ENCODE data around the gene PRR9. TPM values are rescaled to one million over a fixed set of nuclear protein-coding genes. Genes with fewer than 3 reads are reported as not detected.

The PRR9 gene
- total and polyA plus RNA-seq, 2 donors (not counting 1 experiment from before 2014, with no cell fraction given): not detected

DNA sequence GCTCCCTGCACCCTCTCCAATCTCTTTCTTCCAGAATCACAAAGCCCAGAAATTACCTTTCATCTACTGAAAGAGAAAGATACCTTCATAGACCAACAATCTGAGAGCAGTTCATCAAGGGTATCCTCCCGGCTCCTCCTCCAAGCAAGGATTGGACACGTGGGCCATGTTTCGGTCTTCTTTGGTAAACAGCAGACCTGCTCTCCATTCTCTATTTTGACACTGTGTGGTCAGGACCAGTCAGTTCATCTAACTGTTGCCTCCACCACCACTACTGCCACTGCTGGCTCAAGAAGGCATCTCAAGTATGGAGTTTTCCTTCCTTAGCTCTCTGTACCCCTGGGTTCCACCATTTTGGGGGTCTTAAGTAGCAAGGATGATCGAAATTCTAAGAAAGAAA is 22.2 kb upstream of the PRR9 start:
- no peak overlapping the region for H2AFZ ChIP-seq (ENCODE audit: low read length)
- no peak overlapping the region for H3K4me2 ChIP-seq (ENCODE audit: extremely low read depth, insufficient read depth, low read length)
- no peak overlapping the region for H3K4me3 ChIP-seq (replicated peaks in 1 of 4; ENCODE audit: control extremely low read depth in 1 of 4, insufficient read depth in 1 of 4, low read depth in 3 of 4, low read length in 4 of 4)
- no peaks in the 10 kb centered on the region for H3K27me3 ChIP-seq (ENCODE audit: control insufficient read depth, insufficient read depth, low read length)
- no peak overlapping the region for H3K9ac ChIP-seq (ENCODE audit: insufficient read depth, low read length)
- no peak overlapping the region for H3K27ac ChIP-seq (ENCODE audit: insufficient read depth, low read length)
- H3K9me3 ChIP-seq (ENCODE audit: control insufficient read depth, insufficient read depth, low read depth, low read length): no peaks in the 10 kb centered on the region
- no peaks in the 10 kb centered on the region for H3K4me1 ChIP-seq (ENCODE audit: control insufficient read depth, extremely low read depth, insufficient read depth, low read length)
- TF ChIP-seq, protein P1, sequence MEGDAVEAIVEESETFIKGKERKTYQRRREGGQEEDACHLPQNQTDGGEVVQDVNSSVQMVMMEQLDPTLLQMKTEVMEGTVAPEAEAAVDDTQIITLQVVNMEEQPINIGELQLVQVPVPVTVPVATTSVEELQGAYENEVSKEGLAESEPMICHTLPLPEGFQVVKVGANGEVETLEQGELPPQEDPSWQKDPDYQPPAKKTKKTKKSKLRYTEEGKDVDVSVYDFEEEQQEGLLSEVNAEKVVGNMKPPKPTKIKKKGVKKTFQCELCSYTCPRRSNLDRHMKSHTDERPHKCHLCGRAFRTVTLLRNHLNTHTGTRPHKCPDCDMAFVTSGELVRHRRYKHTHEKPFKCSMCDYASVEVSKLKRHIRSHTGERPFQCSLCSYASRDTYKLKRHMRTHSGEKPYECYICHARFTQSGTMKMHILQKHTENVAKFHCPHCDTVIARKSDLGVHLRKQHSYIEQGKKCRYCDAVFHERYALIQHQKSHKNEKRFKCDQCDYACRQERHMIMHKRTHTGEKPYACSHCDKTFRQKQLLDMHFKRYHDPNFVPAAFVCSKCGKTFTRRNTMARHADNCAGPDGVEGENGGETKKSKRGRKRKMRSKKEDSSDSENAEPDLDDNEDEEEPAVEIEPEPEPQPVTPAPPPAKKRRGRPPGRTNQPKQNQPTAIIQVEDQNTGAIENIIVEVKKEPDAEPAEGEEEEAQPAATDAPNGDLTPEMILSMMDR (conservative IDR thresholded peaks at IDR 0.05 in 1 of 2, IDR thresholded peaks at IDR 0.05 in 1 of 2; ENCODE audit: low read depth in 1 of 2, low read length in 2 of 2): no peak
- no peak for TF ChIP-seq EZH2 (IDR thresholded peaks at IDR 0.05; ENCODE audit: low read length, missing control alignments)
- H4K20me1 ChIP-seq (ENCODE audit: control insufficient read depth, extremely low read depth, insufficient read depth, low read length): no peaks in the 10 kb centered on the region
- no peak for DNase-seq (ENCODE audit: low read depth in 2 of 2)
- H3K79me2 ChIP-seq (ENCODE audit: control insufficient read depth, insufficient read depth, low read length): no peaks in the 10 kb centered on the region
- H3K36me3 ChIP-seq (ENCODE audit: control insufficient read depth, insufficient read depth, low read length): no peaks in the 10 kb centered on the region

DNA sequence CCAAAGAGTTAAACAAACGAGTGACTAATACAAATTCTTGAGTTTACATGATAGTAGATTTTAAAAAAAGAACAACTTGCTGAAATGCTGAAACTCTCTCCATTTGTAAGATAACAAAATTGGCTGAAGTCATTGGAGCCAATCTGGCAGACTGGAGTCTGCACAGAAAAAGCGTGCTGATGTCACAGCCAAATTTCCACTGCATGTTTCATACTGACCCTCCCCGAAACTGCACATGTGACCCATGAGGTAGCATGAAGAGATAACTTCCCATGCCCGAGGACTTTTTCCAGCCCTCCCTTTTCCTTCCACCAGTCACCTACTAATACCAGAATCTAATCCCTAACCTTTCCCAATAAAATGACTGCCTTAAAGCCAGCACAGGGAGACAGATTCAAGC is 15.4 kb upstream of the PRR9 start:
- H4K20me1 ChIP-seq (ENCODE audit: control insufficient read depth, extremely low read depth, insufficient read depth, low read length): no peaks in the 10 kb centered on the region
- no peak overlapping the region for H3K27ac ChIP-seq (ENCODE audit: insufficient read depth, low read length)
- no peak overlapping the region for H3K4me3 ChIP-seq (replicated peaks in 1 of 4; ENCODE audit: control extremely low read depth in 1 of 4, insufficient read depth in 1 of 4, low read depth in 3 of 4, low read length in 4 of 4)
- DNase-seq (ENCODE audit: low read depth in 2 of 2): no peak
- no peaks in the 10 kb centered on the region for H3K4me1 ChIP-seq (ENCODE audit: control insufficient read depth, extremely low read depth, insufficient read depth, low read length)
- H3K79me2 ChIP-seq (ENCODE audit: control insufficient read depth, insufficient read depth, low read length): no peaks in the 10 kb centered on the region
- no peaks in the 10 kb centered on the region for H3K36me3 ChIP-seq (ENCODE audit: control insufficient read depth, insufficient read depth, low read length)
- H2AFZ ChIP-seq (ENCODE audit: low read length): no peak overlapping the region
- H3K9me3 ChIP-seq (ENCODE audit: control insufficient read depth, insufficient read depth, low read depth, low read length): no peaks in the 10 kb centered on the region
- no peak for TF ChIP-seq EZH2 (IDR thresholded peaks at IDR 0.05; ENCODE audit: low read length, missing control alignments)
- TF ChIP-seq, protein P1 (conservative IDR thresholded peaks at IDR 0.05 in 1 of 2, IDR thresholded peaks at IDR 0.05 in 1 of 2; ENCODE audit: low read depth in 1 of 2, low read length in 2 of 2): no peak
- no peak overlapping the region for H3K4me2 ChIP-seq (ENCODE audit: extremely low read depth, insufficient read depth, low read length)
- no peak overlapping the region for H3K9ac ChIP-seq (ENCODE audit: insufficient read depth, low read length)
- H3K27me3 ChIP-seq (ENCODE audit: control insufficient read depth, insufficient read depth, low read length): no peaks in the 10 kb centered on the region

GRCh38 chr1:153203130-153203529 is 14.3 kb upstream of the PRR9 start, which contains the start of gene LELP1:
LELP1 (plus strand) TSS chr1:153203430; CDS start chr1:153204708, 1,278 bp downstream.
- H3K36me3 ChIP-seq (ENCODE audit: control insufficient read depth, insufficient read depth, low read length): no peaks in the 10 kb centered on the region
- H3K27me3 ChIP-seq (ENCODE audit: control insufficient read depth, insufficient read depth, low read length): no peaks in the 10 kb centered on the region
- no peak within 1 kb of the TSS for H3K9ac ChIP-seq (ENCODE audit: insufficient read depth, low read length)
- no peaks in the 10 kb centered on the region for H4K20me1 ChIP-seq (ENCODE audit: control insufficient read depth, extremely low read depth, insufficient read depth, low read length)
- no peaks in the 10 kb centered on the region for H3K4me1 ChIP-seq (ENCODE audit: control insufficient read depth, extremely low read depth, insufficient read depth, low read length)
- no peaks in the 10 kb centered on the region for H3K79me2 ChIP-seq (ENCODE audit: control insufficient read depth, insufficient read depth, low read length)
- no peak within 1 kb of the TSS for H2AFZ ChIP-seq (ENCODE audit: low read length)
- no peak within 1 kb of the TSS for H3K4me3 ChIP-seq (replicated peaks in 1 of 4; ENCODE audit: control extremely low read depth in 1 of 4, insufficient read depth in 1 of 4, low read depth in 3 of 4, low read length in 4 of 4)
- DNase-seq (ENCODE audit: low read depth in 2 of 2): no peak
- no peak for TF ChIP-seq EZH2 (IDR thresholded peaks at IDR 0.05; ENCODE audit: low read length, missing control alignments)
- TF ChIP-seq, protein P1 (conservative IDR thresholded peaks at IDR 0.05 in 1 of 2, IDR thresholded peaks at IDR 0.05 in 1 of 2; ENCODE audit: low read depth in 1 of 2, low read length in 2 of 2): no peak
- no peaks in the 10 kb centered on the region for H3K9me3 ChIP-seq (ENCODE audit: control insufficient read depth, insufficient read depth, low read depth, low read length)
- no peak within 1 kb of the TSS for H3K27ac ChIP-seq (ENCODE audit: insufficient read depth, low read length)
- no peak within 1 kb of the TSS for H3K4me2 ChIP-seq (ENCODE audit: extremely low read depth, insufficient read depth, low read length)

All from fibroblast of lung (primary cell).